Nephron progenitor cell (in vitro differentiated cells): ENCODE measurements around the gene ZMAT5.

Source experiments
- DNase-seq: peaks from one replicate; pipeline ENCODE4 v3.0.0; 2021
- H3K27ac Mint-ChIP-seq: 2 replicates; pipeline ENCODE4 v1.8.0; 2021; ENCODE audit warnings: mild to moderate bottlenecking, moderate library complexity, mixed read lengths
- H3K27me3 Mint-ChIP-seq: 2 replicates; pipeline ENCODE4 v1.8.0; 2021; ENCODE audit warnings: mild to moderate bottlenecking, low read depth, mixed read lengths; ENCODE audit not compliant: poor library complexity
- H3K36me3 Mint-ChIP-seq: 2 replicates; pipeline ENCODE4 v1.8.0; 2021; ENCODE audit warnings: low read depth, mixed read lengths
- H3K4me1 Mint-ChIP-seq: 2 replicates; pipeline ENCODE4 v1.8.0; 2021; ENCODE audit warnings: mixed read lengths
- H3K4me3 Mint-ChIP-seq: 2 replicates; pipeline ENCODE4 v1.8.0; 2021; ENCODE audit warnings: mild to moderate bottlenecking, moderate library complexity, mixed read lengths
- H3K9me3 Mint-ChIP-seq: 2 replicates; pipeline ENCODE4 v1.8.0; 2021; ENCODE audit warnings: mild to moderate bottlenecking, moderate library complexity, mixed read lengths
- CTCF ChIP-seq: fragments of 200-600 bp; sonication (generic); IDR thresholded peaks from 2 replicates; pipeline ENCODE4 v1.5.0; 2021; ENCODE audit warnings: antibody characterized with exemption

The ZMAT5 gene

GRCh38 chr22:29786031-29786430 is 19.2 kb upstream of the ZMAT5 start:
- no peak for TF ChIP-seq CTCF
- Mint-ChIP-seq H3K27ac (no peak overlapping the region), H3K36me3 (peaks cover 30% of the 10 kb centered on the region), H3K9me3 (no peaks in the 10 kb centered on the region), H3K4me1 (peaks cover 45% of the 10 kb centered on the region), H3K4me3 (no peak overlapping the region), H3K27me3 (peaks cover 6% of the 10 kb centered on the region)
- DNase-seq = no peak

GRCh38 chr22:29784451-29785361 is 17.9 kb upstream of the ZMAT5 start:
- Mint-ChIP-seq H3K4me3 (peak overlapping the region; percentile 6), H3K27me3 (peaks cover 6% of the 10 kb centered on the region), H3K27ac (peak overlapping the region; percentile 61), H3K4me1 (peaks cover 49% of the 10 kb centered on the region), H3K36me3 (peaks cover 18% of the 10 kb centered on the region), H3K9me3 (no peaks in the 10 kb centered on the region)
- no peak for TF ChIP-seq CTCF
- no peak for DNase-seq

DNA sequence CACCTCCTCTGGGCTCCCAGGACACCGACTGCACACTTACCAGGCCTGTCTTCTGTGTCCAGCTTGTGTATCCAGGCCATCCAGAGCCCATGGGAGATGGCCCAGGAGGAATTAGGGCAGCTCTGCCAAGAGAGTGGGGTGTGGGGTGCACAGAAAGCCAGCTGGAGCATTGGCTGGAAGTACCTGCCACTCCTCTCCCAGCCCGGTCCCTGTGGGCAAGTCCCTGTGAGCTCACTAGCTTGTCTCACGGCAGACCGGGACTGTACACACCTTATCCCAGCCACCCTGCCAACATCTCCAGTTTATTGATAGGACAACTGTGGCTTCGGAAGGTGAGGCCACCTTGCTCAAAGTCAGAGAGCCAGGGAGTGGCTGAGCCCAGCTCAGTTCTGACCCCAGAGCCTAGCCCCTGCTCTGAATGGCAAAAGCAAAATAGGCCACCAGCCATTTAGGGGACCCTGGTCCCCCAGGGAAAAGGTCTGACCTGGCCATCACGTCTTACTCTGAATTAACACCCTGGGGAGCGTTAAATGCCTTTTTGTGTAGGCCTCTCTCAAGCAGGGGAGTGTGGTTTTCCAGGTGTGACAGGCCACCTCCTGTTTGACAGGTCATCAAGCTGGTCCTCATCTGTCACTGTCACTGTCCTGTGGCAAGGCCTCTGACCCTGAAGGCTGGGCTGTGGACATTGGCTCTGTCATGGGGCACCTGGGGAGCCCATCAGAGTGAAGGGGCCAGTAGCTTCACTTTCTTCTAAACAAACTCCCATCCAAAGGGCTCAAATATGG is 15.4 kb upstream of the ZMAT5 start:
- no peak overlapping the region for H3K27ac Mint-ChIP-seq

GRCh38 chr22:29780748-29781676 is 14.2 kb upstream of the ZMAT5 start:
- H3K36me3 Mint-ChIP-seq = no peaks in the 10 kb centered on the region
- no peak for DNase-seq
- no peaks in the 10 kb centered on the region for H3K9me3 Mint-ChIP-seq
- H3K4me3 Mint-ChIP-seq = no peak overlapping the region
- peaks cover 8% of the 10 kb centered on the region for H3K27me3 Mint-ChIP-seq
- H3K27ac Mint-ChIP-seq = peak overlapping the region; percentile 69
- peaks cover 32% of the 10 kb centered on the region for H3K4me1 Mint-ChIP-seq
- TF ChIP-seq CTCF = no peak

More for the DNA sequence above, 15.4 kb upstream of the ZMAT5 start:
- TF ChIP-seq CTCF = no peak
- Mint-ChIP-seq H3K36me3 (no peaks in the 10 kb centered on the region), H3K9me3 (no peaks in the 10 kb centered on the region), H3K4me3 (no peak overlapping the region), H3K4me1 (peaks cover 40% of the 10 kb centered on the region), H3K27me3 (peaks cover 4% of the 10 kb centered on the region)
- no peak for DNase-seq

GRCh38 chr22:29780220-29780619 is 13.4 kb upstream of the ZMAT5 start:
- no peaks in the 10 kb centered on the region for H3K36me3 Mint-ChIP-seq
- DNase-seq = no peak

More at GRCh38 chr22:29780220-29780619, 13.4 kb upstream of the ZMAT5 start:
- no peak overlapping the region for H3K4me3 Mint-ChIP-seq
- H3K27ac Mint-ChIP-seq = no peak overlapping the region
- TF ChIP-seq CTCF = no peak
- no peaks in the 10 kb centered on the region for H3K9me3 Mint-ChIP-seq
- H3K4me1 Mint-ChIP-seq = peaks cover 28% of the 10 kb centered on the region
- H3K27me3 Mint-ChIP-seq = peaks cover 8% of the 10 kb centered on the region
